NCI-H2196 treated with DMSO at 0.1 percent for 48 hours (cell line): ENCODE results near the gene RASSF5.

Experiments used
- DNase-seq: peaks from one replicate; lab custom pipeline; 2025; ENCODE audit not compliant: unreplicated experiment; lab: John Stamatoyannopoulos, UW

Gene RASSF5

DNA sequence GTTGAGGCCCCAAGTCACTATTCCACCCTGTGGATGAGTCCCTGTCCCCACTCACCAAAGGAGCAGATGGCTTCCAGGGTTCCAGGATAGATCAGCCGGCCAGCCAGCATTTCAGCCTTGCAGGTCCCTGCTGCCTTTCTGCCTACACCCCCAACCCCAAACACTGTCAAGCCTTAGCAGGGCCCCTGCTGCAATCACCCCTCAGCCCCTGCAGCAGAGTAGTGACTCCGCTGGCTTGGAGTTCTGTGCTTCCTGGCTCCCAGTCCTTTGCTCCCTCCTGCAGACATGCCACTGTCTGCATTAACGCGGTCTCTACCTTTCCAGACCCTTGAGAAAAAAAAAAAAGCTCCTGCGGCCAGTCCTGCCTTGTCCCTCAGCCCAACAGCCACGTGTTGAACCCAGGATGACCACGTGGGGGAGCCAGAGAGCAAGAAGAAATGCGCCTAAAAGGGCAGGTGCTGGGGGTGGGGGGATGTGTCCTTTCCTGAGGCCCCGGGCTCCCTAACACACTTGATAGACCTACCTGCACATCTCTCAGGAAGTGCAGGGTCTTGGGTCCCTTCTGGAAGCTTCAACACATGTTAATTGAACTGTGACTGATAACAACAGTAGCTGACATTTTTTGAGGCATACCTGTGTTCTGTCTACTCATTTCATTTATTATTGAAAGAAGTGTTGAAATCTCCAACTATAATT is 37.4 kb downstream of the RASSF5 start:
- DNase-seq: no peak

DNA sequence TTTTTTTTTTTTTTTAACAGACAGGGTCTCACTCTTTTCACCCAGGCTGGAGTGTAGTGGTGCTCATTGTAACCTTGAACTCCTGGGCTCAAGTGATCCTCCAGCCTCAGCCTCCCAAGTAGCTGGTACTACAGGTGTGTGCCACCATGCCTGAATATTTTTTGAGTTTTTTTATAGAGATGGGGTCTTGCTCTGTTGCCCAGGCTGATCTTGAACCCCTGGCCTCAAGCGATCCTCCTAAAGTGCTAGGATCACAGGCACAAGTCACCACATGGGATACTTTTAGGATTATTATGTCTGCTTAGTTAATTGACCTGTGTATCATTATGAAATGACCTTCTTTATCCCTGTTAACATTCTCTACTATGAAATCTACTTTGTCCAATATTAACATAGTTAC is 38.0 kb downstream of the RASSF5 start:
- no peak for DNase-seq

DNA sequence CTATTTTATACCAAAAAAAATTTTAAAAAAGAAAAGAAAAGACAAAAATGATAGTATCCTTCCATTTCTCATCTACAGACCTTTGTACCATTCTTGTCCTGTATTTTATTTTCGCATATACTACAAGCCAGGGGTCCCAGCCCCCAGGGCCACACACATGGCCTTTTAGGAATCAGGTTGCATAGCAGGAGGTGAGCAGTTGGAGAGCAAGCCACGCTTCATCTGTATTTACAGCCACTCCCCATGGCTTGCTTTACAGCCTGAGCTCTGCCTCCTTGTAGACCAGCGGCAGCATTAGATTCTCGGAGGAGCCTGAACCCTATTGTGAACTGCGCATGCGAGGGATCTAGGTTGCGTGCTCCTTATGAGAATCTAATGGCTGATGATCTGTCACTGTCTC is 39.8 kb downstream of the RASSF5 start:
- DNase-seq: no peak

DNA sequence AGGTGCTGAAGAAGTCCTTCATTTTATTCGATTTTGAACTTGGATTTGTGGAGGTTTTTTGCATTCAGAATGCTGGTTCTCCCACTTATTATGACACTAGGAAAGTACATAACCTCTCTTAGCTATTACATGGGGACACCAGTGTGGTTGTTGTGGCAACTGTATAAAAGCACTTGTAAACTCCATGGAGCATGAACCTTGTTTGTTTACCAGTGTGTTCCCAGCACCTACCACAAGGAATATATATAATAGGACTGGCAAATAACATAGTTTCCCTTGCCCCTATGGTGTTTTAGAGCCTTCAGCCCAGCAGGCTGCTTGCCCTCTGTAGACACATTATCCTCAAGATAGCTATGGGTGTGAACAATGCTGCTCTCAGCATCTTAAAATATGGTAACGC is 43.1 kb downstream of the RASSF5 start:
- peak; percentile 22 for DNase-seq

DNA sequence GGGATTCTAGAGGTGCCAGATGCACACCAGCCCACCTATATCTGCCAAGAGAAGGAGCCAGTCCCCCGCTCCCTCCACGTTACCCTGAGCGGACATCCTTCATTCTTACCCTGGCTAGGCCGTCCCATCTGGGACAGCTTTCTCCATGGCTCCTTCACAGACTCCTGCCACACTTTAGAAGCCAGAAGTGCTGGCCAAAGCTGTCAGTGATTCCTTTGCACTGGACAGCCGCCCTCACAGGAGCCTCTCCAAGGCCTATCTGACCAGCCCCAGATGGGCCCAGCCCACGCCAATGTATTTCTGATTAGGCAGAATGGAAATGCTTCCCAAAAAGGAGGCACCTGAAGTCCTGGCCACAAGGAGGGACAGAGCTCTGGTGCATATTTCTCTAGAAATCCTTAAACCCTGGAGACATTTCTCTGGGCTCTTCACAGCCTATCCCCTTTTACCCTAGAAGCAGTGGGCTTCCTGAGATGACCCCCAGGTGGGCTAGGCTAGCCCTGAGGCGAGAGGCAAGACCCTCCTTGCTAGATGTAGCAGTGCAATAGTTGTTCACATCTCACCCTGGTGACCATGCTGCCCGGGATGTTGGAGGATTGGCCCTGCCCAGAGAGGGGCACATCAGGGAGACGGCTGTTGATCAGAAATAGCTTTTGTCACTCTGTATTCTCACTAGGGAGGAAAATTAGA is 44.1 kb downstream of the RASSF5 start:
- no peak for DNase-seq

DNA sequence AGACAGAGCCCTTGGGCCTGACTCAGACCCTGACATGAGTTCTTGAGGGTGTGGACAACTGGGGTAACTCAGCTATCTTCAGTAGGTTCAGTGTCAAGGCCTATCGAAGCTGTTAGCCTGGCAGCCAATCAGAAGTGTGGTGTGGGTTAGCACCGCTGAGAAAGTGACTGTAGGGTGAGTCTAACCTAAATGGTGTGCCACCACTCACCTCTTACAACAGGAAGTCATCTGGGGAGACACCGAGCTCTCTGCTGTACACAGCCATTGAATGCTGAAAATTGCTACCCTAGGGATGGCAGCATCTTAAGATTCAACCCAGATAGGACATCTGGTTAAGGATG is 44.6 kb downstream of the RASSF5 start:
- no peak for DNase-seq

DNA sequence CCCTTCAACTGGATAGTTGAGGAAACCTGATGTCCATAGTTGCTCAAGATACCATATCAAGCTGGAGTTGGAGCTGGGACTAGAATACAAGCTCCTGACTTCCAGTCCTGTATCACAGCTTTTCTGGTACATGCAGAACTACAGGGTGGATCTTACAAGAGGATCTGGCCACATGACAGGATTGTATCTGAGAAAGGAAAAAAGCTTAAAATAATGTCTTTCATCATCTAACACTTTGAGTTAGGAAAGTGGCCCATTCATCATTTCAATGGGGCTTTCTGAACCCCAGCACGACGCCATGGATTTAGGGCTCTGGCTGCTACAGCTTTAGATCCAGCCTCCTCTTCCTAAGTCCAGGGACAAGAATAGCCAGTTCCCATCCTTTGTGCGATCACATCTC is 46.9 kb downstream of the RASSF5 start:
- no peak for DNase-seq

DNA sequence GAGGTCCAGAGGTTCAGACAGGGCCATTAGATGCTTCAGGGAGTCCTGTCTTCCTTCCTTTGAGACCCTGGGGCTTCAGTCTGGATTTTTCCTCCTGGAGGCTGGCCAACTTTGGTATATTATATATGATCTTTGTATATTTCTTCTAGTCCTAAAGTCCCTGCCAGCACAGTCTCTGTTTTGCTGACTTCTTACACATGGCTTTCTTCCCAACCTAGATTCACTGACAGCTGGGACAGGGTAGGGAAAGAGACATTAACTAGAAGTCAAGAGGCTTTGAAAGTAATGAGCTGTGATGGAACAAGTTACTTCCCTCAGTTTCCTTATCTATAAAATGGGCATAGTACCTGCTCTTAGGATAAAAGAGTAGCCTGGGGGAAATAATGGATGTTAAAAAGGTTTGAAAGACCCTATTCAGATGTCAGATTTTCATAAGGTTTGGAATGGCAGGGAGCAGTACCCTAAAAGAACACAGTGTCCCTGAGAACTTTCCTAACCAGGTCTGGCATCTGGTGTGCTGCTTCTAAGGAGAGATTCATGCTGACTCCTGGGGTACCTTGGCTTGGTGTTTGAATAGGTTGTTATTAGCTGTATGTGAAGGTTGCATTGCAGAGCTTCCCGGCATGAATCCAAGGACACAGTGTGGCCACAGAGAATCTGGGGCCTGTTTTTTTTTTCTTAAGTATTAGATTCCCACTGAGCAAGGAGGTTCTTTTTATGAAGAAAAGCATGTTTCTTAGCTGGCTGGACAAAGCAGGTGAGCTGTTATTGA is 47.6 kb downstream of the RASSF5 start:
- no peak for DNase-seq

DNA sequence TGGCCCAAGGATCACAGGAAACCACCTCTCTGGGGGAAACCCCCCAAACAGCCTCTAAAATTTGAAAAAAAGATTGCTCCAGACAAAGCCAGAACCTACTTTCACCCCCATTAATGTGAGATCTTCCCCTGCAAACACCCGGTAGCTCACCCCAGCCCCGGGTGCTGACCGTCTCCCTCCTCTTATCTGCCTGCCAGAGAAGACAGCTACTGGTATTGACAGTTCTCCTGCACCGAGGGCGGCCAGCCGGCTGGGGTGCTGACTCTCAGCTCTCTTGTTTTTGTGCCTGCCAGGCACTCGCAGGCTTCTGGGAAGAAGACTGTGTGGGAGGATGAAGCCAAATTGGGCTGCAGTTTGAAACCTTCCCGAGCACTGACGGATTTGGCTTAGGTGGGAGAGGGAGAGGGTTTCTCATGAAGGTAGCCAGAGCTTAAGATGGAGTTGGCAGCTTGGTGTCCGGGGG is 48.2 kb downstream of the RASSF5 start:
- DNase-seq: no peak

DNA sequence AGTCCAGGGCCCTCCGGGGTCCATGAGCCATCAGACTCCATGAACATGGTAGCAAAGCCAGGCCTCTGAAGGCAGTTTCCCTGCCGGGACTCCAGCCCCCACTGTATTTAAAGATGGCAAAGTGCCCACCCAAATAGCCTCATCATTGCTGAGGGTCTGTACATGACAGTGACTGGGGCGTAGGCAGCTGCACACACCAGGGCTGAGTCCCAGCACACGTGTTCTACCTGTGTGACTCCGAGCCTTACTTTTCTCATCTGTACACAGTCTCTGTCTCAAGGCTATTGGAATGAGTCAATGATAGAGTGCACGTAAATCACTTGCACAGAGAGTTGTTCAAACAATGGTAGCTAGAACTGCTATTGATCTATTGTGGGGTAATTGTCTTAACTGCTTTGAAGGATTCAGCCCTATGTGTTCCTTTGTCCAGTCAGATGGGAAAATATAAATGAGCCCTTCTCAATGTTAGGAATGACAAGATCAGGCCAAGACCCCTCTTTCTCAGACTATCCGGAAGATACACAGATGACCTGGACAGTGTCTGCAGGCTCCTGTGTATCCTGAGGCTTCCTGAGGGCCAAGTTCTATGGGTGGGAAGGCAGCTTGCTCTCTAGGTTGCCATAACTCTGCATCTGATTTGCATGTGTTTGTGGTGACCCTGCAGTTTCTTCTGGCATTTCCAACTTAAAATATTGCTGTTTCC is 48.9 kb downstream of the RASSF5 start:
- no peak for DNase-seq

DNA sequence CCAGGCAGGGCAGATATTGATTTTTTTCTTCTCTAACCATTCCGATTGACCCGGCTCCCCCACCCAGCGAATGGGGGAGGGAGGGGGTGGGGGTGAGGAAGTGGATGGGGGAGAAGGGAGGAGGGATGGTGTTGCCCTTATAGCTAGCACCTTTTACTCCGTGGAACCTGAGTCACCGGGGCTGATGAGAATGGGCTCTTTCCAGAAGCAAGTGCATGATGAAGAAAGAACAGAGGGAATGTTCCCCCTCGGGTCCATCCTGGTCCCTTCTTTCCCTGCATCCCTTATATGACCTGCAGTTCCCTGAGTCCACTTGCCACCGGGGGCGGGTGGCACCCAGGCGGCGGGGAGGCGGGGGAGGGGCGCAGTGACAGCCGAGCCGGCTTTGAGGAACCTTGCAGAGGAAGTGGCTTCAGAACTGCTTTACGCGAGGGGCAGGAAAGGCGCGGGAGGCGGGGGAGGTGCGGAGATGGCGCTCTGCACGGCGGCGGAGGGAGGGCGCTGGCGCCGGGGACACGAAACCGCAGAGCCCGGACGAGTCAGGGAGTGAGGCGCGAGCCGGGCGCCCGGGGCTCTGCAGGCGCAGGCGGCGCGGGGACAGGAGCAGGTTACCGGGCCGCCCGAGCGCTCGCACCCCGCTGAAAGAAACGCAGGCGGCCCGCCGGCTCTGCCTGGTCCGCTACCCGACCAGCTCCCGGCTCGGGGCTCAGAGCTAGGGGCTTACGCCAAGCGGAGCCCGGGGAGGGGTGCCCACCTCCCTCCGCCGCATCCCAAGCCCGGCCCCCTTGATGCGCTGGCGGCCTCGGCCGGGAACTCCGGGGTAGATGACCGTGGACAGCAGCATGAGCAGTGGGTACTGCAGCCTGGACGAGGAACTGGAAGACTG is 49.7 kb downstream of the RASSF5 start:
- DNase-seq: peak; percentile 48

DNA sequence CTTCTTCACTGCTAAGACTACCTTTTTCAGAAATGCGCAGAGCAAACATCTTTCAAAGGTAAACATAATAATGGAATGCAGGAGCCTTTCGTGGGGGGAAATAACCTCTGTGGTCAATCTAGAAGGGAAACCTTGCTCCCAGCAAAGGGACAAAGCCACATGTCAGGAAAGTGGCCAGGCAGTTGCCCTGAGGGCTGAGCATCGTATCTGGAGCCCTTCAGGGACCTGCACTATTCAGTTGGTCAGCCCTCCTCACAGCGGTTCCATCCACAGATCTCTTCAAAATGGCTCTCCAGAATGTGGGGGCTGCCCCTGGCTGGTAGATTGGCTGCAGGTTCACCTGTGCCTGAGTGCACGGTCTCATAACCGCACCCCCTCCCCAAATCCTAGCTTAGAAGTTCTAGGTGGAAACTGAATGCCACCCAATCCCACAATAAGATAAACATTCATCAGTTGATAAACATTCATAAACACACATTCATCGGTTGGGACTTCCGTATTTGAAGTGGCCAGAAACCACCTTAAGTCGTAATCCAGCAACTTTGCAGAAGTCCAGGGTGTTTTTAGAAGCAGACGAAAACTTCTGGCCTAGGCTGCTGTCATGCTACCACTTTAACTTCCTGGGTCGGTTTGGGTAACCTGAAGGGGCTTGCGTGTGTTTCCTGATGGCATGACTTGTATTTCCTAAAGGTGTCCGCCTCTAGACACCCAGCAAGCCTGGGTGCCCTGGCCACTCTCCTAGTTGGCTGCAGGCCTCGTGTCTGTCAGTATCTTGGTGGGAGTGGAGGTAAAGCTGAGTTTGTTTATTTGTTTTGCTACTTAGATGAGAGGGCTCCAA is 50.5 kb downstream of the RASSF5 start:
- DNase-seq: no peak

DNA sequence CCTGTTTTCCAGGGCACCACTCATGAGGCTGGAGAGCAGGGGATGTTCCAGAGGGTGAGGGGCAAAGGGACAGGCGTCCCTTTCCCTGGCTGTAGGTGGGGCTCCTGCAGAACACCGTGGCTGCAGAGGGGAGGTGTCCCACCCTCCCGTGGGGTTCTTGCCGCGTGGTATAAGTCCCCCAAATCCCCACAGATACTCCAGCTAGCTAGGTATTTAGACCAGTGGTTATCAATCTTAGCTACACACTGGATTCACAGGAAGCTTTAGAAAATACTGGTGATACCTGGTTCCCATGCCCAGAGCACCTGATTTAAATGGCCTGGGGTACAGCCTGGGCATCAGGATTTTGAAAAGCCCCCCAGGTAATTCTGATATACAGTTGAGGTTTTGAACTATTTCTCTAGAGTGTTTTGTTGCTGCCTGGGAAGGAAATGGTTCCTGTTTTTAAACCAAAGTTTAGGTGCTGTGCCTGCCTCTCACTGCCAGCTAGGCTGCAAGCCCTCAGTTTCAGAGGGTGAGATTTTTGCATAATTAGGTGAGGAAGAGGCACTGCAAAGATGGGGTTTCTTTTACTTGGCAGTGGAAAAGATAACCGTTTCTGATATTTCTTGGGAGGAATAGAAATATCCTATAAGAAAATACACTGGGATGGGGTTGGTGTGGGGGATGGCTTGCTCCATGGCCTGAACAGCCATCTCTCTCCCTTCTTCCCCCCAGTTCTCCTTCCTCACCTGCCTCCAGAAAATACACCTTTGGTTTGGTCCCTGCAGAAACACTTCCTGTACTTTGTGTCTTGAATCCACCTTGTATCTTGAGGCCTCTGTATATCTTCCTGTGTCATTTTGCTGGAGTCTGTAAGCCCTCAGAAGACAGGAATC is 51.7 kb downstream of the RASSF5 start:
- no peak for DNase-seq

DNA sequence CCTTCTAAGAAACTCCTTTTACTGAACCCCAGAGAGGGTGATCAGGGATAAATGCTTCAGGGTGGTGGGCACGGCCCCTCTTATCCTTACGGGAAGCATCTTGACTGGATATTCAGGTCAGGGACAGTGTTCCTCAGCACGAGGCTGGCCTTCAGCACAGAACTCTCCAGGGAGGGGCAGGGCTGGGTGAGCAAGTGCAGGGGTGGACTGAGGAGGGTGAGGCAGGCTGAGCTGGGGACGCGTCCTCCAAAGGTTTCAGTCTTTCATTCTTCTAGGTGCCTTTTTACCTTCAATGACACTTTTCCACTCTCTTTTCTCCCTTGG is 52.3 kb downstream of the RASSF5 start:
- no peak for DNase-seq

DNA sequence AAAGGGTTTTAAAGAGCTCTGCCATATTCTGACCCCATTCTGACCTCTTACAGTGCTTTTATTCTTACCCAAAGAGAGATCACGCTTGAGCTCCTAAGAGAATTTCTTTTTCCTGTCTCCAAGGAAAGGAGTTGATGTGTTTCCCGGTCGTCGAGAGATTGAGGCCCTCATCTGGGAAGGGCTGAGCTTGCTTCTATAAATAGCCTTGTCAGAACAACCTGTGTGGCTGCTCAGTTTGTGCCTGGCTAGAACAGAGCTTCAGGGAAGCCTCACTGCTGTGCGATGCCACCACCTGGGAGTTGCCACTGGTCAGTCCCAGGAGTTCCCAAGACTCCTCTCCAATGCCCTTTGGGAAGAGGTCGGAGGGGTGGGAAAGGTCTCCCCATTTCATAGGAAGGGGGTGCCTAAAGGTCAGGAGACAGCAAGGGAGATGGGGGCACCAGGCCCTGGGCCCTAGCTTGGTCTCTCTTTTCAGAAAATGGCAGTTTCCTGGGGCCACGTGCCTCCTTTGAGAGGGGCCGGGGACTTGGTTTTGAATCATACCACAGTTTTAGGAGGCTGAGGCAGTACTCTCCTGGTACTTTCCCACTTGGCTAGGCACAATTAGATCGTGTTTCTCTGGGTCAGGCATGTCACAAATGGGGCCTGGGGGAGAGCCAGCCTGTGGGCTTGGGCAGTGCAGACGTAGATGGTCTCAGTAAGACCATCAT is 52.8 kb downstream of the RASSF5 start:
- no peak for DNase-seq

DNA sequence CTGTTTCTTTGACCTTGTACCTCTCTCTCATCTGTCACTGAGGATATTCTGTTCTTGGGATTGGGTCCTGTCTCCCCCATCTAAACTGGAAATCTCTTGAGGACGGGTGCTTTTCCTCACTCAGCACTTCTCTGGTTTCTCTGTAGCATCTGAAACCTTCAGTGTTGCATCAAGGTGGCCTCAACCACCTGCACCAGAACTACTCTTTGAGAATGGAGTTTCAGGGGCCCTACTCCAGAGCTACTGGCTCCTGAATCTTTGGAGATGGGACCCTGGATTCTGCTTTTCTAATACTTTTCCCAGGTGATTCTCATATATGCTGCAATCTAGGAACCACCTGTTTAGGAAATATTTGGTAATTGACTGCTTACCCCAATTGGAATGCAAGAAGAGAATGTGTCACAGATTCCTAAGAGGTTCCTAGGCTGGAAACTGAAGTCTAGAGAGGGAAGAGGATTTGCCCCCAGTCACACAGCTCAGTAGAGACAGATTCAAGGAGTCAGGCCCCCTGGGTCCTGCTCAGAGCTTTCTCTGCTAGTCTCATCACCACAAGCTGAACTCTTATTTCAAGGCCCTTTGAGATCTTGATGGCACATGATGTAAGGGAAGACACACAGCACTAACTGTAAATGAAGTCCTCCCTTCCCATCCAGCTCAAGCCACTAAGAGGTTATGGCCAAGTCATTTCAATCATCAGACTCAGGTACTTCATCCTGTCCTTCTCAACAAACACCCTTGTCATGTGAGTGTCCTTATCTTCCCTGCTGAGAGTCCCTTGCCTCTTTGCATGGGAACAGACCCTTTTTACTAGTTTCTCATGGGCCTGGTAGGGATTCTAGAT is 56.3 kb downstream of the RASSF5 start:
- no peak for DNase-seq

DNA sequence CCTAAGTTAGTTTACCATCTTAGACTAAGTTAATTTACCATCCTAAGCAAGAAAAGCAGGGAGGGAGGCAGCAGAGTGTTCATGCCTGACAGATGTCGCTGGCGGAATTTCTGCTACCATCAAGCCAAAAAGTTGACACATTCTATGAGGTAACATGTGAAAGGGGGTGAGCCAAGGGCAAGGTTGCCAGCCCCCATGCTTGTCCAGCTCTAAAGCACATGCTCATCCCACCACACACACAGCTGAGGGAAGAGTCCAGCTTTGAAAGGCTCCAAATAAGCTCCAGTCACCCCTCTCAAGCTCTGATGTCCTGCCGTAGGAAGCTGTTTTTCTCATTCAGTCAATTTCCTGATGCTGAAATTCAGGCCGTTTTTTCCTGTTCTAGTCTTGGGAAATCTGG is 58.7 kb downstream of the RASSF5 start:
- no peak for DNase-seq
